GM19043 (cell line): ENCODE data around the gene DNASE2B.

ENCODE experiments used
- ATAC-seq: cut with Tn5 transposase; IDR thresholded peaks from one replicate; pipeline ENCODE4 v1.9.1; 2021; ENCODE audit warnings: low read depth; ENCODE audit not compliant: unreplicated experiment

DNASE2B gene

DNA sequence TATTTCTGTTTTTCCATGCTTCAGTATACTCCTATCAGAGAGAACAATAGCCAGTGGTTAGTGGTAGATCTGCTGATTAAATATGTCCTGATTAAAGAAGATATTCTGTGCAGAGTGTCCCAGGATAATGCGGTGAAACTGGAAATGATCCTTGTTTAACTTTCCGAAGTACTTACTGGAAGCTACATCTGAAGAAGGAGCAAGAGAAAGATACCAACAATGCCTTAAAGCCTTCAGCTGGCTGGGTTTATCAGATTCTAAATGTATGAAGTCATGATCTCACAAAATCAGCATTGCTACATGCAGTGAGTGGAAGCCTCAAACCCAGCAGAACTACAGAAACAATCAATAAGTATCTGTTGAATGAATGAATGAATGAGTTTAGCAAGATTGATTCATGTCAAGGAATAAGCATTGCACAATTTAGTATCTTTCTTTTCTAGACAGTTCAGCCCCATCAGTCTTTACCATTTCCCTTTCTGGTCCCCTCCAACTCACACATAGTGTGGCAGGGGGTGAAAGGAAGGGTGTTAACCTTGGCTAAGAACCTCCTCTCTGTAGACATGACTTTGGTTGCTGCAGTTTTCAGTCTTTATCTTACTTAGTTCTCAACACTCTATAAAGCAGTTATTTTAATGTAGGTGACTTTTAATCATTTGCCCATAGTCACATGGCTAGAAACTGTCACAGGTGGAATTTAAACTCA, 24.7 kb upstream of the DNASE2B start:
- no peak for ATAC-seq

DNA sequence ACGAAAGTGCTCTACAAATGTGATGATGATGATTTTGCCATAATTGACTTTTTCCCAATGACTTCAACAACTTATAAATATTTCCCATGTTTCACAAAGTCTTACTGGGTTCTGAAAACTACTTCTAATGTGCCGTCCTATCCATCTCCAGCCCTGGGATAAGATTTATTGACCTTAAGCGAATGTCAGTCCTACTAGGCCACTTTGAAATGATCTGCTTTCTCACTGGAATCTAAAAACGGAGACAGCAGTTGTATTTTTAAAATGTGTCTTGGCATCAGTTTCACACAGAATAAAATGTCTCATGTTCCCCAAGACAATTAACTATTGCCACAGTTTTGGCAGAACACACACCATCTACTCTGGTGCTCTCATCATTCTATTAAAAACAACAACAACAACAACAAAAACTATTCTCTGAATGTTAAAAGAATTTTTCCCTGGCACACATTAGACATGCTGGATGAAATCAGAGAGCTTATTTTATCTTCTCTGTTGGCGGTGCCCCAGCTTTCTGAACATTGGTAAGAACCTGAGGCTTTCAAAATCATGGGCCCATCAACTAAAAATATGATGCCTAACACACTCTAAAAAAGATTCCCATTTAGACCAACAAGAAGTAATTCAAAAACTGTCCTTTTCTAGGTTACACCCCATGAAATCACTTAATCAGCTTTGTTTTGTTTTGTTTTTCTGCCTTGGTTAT, 23.1 kb upstream of the DNASE2B start:
- ATAC-seq, result no peak

DNA sequence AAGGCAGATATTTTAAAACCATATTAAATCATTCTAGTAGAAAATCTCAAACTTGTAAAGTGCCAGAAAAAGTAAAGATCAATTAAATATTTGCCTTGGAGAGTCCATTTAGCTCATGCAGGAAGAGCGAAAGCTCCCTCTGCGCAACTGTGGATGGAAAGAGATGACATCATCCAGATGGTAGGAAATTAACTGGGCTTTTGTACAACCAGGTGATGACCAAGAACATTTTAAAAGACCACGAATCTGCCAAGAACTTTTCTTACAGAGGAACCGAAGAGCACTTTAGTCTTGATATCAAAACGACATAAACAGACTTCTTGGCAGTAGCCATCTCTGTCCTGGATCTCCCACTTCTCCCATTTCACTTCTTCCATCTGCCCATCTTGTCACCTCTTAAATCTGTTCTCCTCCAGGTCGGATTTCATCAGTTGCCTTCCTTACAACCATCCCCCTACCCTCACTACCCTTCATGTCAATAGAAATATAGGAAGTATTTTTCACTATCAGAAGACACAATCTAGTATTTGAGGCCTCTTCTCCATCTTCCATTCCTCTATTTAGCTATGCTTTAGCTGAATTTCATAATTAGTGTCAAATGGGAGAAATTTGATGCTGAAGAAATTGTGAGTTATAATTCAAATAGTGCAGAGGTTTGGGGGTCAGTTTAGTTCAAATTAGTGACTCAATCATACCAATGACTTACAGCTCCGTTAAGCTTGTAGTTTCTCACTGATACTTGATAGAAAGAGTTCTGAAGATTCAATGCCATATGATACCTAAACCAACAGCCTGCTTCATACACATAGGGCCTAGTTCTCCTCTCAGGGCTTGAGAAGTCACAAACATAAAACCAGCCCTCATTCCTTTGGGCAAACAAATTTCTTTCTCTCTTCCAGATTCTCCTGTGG, 22.0 kb upstream of the DNASE2B start:
- no peak for ATAC-seq

DNA sequence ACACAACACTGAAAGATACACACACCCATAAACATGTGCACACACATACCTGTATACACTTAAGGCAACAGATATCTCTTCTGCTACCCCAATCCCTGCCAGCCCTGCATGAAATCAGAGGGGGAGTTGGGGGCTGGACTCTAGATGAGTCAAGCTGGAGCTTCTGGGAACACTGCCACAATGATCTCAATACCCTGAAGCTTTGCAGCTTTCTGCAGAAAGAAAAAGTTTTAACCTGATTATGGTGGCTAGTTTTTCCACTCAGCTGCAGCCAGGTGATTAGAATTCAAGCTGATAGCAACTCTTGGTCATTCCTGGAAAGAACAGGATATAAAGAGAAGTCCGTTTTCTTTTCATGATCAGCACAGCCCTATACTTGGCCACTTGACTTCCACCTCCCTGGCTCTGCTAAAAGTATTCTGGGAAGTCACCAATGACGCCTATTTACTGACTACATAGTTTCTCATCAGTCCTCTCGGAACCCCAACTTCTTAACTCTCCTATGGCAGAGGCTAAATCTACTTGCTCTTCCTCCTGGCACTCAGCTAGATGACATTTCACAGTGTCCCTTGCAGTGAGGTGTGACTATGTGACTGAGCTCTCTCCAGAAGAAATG, 20.7 kb upstream of the DNASE2B start:
- ATAC-seq, result no peak

DNA sequence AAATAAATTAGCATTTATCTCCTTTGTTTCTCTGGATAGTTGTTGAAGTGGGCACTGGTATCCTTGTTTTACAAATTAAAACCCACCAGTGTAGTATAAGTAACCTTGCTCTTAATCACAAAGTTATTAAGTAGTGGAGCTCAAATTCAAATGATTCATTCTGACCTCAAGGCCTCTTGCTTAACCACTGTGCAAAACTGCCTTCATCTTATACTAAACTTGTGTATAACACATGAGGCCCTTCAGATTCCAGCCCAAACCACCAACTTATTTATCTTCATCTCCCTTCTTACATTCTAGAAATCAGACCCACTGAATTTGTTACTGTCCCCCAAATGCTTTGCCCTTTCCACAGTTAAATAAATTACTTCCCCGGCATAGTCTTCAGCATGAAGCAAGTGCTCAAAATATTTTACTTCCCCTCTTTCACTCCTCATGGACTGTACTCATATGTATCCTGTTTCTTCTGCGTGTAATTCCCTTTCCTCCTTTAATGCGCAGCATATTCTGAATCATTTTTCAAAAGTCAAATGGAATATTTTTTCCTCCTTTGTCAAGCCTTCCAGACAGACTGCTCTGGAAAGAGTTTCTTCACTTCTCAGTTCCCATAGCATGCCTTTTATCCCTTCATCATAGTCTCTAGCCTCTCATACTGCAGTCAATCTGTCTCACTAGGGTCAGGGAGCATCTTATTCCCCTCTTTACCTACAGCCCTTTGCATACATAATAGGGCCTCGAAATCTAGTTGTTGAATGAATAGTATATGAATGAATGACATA, 19.0 kb upstream of the DNASE2B start:
- no peak for ATAC-seq

DNA sequence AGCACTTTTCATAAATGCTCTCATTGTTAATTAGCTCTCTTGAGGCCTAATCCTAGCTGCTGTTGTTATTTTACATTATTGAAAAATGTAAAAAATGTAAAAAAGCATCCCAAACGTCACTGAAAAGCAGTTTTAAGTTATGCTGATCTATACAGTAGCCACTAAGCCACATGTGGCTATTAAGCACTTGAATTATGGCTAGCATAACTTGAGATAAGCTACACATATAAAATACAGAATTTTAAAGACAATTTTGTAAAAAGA, 18.4 kb upstream of the DNASE2B start:
- ATAC-seq, result no peak

DNA sequence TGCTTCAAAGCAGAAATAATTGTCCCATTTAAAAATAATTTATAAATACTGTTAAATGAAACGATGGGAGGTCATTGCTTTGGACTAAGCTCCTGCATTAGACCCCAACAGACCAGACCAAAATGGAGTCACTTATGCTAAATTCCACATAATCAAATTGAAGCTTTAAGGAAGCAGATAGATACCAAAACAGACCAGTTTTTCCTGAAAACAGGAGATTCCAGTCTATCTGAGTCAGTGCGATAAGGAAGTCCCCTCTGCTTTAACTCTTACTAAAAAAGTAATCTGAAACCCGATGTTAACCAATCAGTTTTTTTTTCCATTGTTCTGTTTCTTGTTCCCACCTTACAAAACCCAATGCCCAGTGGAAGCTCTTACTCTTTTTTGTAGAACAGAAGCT, 16.2 kb upstream of the DNASE2B start:
- ATAC-seq, result no peak

DNA sequence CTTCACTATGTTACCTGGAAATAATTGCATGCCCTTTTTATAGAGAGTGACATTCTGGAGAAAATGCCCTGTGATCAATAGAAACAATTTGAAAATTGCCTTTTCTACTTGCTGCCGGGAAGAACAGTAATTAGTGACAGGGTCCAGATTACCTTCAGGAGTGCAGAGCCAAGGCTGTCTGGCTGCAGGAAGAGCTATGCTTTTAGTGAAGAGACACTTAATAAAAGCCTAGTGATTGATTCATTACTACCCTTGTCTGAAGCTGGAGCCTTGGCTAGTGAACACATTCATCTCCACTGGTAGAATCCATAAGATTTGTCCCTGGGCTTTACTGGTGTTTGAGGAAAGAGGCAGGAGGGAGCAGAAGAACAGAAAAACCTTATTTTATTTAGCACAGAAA, 12.9 kb upstream of the DNASE2B start:
- ATAC-seq, result no peak

DNA sequence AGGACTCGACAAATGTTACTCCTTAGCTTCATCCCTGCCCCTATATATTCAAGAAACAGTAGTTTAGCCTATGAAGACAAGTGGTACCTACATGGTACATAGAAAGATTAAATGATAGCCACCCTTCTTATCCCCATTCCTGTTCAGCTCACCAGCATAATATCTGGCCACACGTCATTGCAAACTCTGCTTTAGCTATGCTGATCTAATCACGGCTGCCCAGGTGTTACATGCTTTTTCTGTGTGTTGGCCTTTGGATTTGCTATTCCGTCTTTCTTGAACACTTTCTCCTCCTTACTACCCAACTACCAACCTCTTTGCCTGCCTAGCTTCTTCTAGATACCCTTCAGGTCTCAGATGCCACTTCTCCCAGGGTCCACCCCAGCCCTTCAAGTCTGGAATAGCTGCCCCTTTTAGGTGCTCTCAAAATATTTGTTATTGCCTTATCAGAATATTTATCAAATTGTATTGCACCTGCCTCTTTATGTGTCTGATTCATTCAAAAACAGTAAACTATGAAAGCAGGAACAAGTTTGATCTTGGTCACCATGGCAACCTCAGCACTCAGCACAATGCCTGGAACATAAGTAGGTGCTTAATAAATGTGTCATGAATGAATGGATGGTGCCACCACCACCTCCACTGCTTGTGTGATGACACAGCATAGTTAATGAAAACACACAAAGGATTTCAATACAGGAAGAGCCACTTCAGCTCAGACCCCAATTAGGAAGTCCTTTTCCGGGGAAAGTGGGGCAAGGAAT, 11.4 kb upstream of the DNASE2B start:
- ATAC-seq, result no peak

DNA sequence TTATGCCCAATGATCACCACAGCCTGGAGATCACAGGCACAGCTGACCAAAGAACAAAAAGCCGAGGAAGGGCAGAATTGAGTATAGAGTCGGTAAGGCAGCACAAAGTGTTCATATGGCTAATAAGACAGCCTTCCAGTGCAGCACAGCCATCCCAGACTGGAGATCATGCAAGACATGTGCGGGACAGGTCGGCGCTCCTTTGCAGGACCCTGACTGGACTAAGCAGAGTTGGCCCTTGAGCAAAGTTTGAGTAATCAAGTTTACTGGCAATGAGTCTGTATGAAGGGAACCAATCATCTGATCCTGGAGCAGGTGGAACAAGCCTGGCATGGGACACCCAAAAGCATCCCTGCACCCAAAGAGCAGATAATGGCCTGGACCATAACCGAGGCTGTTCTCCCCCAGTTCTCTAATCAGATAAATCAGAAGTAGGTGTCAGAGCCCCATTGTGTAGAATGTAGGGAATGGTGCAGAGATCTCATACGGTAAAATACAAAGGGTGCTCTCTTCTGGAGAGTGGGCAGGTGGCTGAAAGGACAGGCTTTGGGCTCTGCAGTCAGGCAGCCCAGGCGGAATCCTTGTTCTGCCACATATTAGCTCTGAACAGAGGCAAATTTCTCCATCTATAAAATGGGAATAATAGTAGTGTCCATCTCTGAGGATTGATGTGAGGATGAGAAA, 10.7 kb upstream of the DNASE2B start:
- no peak for ATAC-seq

DNA sequence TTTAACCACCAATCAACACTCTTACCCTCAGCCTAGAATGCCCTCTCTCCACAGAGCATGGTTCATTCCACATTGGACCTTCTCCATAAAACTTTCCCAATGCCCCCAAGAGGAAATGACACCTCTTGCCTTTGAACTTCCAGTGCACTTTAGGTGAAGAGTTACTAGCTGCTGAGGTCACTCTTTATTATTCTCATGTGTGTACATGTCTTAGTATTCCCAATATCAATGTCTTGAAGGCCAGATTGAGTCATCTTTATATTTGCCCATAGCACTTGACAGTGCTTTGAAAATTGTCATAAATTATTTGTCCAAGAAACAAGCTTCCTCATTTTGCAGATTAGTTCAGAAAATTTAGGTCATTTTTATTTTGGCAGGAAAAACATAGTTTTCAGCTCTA, 8.1 kb upstream of the DNASE2B start:
- no peak for ATAC-seq

DNA sequence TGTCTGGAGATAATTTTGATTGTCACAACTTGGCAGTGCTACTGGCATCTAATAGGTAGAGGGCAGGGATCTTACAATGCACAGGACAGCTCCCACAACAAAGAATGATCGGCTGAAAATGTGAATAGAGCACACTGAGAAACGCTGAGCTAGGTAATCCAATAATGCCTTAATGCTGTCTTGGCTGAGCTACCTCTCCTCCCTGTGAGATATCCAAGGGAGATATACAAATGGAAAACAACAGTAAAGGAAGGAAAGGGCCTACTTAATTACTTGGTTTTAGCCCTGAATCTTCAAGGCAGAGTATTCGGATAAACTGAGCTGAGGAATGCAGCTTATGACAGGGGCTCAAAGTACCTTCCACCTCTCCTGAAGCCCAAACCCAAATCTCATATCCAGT, 2.9 kb downstream of the DNASE2B start:
- ATAC-seq, result no peak

DNA sequence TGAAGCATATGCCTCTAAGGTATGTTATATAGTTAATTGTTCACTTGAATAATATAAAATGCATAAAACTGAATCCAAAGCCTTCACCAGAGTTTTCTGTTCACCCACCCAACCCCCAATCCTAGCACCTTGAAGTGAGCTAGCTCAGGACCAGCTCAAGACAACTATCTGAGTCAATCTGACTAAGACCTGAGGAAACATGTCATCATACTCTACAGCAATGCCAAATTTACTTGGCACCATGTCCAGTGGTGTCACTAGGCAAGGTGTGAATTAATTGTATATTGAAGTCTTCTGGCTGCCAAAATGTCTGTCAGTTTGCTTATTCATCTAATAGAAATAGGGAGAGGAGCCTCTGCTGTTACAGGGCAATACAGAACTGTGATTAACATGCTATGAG, 3.8 kb downstream of the DNASE2B start:
- ATAC-seq, result no peak

DNA sequence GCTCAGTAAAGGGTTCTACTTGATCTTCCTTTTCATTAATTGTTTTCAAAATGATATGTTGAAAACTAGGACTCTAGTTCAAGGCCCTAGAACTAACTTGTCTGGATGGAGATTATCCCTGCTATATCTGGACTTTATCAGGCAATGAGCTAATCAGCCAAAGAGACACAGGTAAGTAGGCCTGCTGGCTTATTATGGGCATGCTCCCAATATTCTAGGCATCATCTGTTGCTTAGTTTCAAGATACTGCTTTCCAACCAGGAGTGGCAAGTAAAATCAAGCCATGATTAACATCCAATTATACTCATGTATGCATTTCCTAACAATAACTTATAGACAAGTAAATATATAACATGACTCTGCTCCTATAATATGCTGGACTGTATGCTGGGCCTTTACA, 4.2 kb downstream of the DNASE2B start:
- no peak for ATAC-seq

DNA sequence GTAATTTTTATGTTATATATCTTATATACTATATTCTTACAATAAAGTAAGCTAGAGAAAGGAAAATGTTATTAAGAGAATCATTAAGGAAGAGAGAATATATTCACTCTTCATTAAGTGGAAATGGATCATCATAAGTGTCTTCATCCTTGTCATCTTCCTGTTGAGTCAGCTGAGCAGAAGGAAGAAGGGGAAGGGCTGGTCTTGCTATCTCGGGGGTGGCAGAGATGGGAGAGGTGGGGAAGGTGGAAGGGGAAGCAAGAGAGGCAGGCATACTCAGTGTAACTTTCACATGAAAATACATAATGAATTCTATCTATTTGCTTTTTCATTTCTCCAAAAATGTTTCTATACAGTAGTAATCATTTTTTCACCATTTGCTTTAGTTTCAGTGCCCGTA, 5.1 kb downstream of the DNASE2B start:
- no peak for ATAC-seq

DNA sequence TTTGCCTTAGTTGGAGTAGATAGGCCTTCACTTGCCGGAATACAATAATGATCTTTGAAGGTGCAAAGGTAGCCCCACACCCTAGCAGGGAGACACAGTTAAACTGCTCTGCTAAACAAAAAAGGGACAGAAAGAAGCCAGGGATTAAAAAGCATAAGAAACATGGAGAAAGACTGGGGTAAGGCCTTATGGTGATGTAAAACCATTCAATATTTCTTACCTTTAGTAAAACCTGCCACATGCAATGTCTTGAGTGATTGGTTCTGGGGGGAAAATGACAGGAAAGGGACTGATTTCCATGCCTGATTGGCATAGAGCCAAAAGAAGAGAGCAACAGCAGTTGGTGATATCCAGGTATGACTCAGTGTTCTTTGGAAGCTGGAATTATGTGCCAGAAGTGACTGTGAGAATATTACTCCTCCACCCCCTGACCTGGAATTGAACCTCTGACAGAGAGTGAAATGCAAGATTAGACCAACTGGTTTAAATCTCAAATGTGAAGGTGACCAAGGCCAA, 8.1 kb downstream of the DNASE2B start:
- no peak for ATAC-seq

DNA sequence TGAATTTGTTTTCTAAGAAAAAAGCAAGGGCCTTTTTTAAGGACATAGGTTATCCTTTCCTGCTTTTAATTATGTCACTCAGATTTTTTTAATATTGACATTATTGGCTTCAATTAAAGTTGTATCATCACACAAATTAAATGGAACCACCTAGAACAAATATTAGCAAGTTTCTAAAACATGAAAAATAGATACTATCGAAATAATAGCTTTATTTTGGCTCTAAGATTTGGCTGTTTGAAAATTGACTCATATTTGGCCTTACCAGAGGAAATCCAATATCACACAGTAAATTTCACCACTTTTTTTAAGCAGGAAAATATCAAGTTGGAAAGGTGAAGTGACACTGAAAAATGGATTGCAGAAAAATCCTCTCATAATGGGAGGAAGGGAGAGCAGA, 9.2 kb downstream of the DNASE2B start:
- ATAC-seq, result no peak

DNA sequence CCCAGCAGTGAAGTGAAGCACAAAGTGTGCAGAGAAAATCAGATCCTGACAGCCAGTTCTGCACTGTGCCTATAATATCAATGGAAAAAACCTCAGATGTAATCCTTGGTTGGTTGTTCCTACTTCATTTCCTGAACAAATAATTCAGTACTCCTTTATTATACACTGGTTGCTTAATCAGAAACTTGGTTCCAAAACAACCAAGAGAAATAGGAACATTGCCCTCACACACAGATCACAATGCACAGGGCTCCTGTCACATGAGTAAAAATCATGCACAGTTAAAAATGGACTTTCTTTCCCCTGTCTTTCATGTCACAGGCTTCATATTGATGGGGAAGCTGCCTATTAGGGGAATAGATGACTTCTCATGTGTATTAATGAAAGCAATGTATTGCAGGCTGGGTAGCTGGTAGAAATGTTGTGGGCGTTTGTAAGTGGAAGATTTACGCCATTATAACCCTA, 9.7 kb downstream of the DNASE2B start:
- ATAC-seq, result no peak

DNA sequence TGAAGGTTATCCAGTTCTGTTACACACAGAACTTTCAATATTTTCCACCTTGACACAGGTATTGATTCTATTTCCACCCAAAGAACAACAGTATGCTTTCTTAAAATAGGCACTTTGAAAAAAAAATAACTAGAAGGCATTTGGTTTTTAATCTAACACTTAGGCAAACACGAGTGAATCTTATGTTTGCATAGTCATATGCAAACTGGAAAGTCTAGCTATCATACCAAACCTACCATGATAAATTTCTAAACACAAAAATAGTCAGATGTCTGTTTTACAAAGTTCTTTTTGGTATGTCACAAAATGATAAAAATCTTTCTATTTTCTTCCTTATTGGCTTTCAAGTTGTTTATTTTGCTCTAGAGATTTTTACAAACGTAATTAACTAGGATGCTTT, 11.6 kb downstream of the DNASE2B start:
- no peak for ATAC-seq
